Colon (tissue), 2 donors: ENCODE data around the gene BACE2.
"Not testable (repeated sequence)": the region's sequence is repeated elsewhere in the genome, so short reads cannot be mapped to it uniquely, and the experiment has no call there.

Experiments
- FAIRE-seq: peaks from 2 replicates; lab custom pipeline; 2012; peaks lifted over from hg19 to GRCh38; lab: Jason Lieb, UNC
- donor health status: control.
- donor health status: control.

Gene BACE2

DNA sequence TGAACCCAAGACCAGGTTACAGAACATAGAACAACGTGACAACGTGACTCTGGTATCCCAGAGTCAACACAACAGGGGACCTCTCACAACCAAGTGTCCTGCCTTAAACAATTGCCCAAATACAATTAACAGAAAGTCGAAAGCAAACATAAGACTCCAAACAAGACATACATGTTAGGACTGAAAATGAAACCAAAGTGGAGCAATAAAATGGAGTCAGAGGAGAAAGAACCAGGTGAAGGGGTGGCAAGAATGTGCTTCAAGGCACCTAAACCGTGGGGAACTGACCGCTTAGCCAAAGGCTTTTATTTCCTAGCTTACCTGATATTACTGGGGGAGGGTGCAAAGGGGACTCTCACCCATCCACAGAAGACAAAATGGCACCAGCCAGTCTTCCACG, 17.8 kb downstream of the BACE2 start:
- no peak for FAIRE-seq

DNA sequence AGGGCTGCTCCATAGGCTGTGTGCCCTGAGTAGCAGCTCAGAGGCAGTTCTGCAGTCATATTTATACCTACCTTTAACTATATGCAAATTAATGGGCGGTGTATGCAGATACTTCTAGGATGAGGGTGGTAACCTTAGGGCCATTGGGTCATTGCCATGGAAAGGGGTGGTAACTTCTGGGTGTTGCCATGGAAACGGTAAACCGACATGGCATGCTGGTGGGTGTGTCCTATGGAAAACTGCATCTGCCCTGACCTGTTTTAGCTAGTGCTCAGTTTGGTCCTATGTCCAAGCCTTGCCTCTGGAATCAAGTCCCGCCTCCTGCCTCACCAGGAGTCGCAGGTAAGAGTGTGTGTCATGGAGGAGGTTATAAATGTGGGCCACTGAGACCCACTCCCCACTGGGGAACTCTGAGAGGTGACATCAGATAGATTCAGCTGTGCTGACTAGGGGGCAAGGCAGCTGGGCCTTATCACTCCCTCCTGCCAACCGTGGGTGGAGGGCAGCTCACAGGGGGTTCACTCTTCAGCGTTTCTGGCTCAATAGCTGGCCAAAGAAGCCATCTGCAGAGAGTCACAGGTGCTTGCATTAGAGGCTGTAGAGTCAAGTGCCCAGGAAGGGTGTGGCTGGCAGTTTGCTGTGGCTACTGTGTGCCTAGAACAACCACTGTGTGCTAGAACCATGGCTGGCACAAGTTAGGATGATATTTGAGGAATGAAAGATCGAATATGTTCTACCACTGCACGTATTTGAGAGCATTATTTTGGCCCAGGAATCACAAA, 19.0 kb downstream of the BACE2 start:
- FAIRE-seq = no peak

GRCh38 chr21:41187537-41188025, 19.6 kb downstream of the BACE2 start:
- no peak for FAIRE-seq

- FAIRE-seq = no peak
Observed at GRCh38 chr21:41188486-41189149, 20.7 kb downstream of the BACE2 start.

GRCh38 chr21:41189150-41189745, 21.3 kb downstream of the BACE2 start:
- FAIRE-seq = no peak

DNA sequence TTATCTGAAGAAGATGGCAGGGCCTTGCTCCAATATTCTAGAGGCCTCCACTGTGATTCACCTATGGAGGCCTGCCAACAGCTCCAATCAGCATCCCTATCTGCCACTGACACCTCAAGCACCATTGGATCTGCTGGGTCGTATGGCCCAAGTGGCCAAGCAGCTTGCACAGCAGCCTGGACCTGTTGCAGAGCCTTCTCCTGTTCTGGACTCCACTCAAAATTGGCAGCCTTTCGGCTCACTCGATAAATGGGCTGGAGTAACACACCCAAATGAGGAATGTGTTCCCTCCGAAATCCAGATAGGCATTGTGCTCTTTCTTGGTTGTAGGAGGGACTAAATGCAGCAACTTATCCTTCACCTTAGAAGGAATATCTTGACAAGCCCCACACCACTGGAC, 24.6 kb downstream of the BACE2 start:
- FAIRE-seq = not testable (repeated sequence)

- FAIRE-seq = no peak
Observed at GRCh38 chr21:41195311-41195710, 27.4 kb downstream of the BACE2 start.

GRCh38 chr21:41196993-41197392, 29.0 kb downstream of the BACE2 start:
- no peak for FAIRE-seq

DNA sequence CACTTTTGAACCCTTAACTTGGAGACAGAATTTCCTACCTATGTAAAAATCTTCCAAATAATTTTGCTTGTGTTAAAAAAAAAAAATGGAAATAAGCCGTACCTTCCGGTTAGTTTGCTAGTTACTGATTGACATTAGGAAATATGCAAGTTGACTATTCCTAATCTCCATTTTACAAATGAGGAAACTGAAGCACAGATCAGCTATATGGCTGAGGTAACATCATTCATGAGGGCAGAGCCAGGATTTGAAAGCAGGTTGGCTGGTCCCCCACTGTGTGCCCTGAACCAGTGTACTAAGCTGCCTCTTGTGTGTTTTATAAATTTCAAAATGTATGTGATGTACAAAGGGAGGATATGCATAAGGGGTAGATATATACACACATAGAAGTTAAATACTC, 29.6 kb downstream of the BACE2 start:
- no peak for FAIRE-seq

DNA sequence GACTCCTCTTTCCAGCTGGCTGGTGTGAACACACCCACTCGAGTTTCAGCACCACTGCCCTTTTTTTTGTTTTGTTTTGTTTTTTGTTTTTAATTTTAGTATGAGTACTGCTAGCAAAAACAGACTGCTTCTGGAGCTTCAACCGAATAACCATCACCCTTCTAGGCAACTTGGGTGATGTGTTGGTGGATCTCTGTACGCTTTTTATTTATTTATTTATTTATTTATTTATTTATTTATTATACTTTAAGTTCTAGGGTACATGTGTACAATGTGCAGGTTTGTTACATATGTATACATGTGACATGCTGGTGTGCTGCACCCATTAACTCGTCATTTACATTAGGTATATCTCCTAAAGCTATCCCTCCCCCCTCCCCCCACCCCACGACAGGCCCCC, 30.7 kb downstream of the BACE2 start:
- FAIRE-seq = not testable (repeated sequence)

- no peak for FAIRE-seq
Observed at GRCh38 chr21:41199123-41199522, 31.2 kb downstream of the BACE2 start.

DNA sequence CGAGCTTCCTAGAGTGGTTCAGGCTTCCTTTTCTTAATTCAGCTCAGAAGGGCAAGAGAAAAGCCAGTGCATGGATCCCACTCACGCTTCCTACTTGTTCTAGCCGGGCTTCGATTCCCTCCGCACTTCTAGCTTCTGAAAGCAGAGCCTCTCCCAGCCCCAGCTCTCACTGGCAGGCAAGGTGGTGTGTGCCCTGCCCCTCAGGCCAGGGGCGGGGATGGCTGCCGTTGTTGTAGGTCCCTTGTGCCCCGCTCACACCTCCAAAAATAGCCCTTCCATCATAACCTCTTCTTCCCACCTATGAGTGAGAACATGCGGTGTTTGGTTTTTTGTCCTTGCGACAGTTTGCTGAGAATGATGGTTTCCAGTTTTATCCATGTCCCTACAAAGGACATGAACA, 31.6 kb downstream of the BACE2 start:
- no peak for FAIRE-seq

DNA sequence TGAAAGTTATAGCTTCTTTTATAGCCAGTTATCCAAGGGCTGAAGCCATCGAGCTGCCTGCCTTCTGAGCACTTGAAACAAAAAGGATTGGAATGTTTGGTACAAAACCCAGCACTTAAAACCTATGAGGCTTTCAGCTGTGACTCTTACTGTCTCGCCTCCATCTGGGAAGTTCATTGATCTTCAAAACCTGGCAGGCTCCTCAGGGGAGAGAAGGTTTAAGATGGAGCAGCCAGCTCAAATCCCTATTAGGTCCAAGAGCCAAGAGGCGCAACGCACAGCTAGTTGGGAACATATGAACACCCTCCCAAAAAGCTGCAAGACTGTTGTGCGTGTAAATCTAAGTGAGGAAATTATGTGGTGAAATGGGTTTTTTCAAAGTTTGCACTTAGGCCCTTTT, 33.4 kb downstream of the BACE2 start:
- no peak for FAIRE-seq

GRCh38 chr21:41204736-41205135, 36.8 kb downstream of the BACE2 start:
- no peak for FAIRE-seq

GRCh38 chr21:41207401-41208375, 39.7 kb downstream of the BACE2 start:
- FAIRE-seq = no peak

- FAIRE-seq = no peak
Observed at GRCh38 chr21:41208376-41208763, 40.4 kb downstream of the BACE2 start.

- FAIRE-seq = no peak
Observed at GRCh38 chr21:41209016-41209619, 41.2 kb downstream of the BACE2 start.

GRCh38 chr21:41210426-41211059, 42.6 kb downstream of the BACE2 start:
- no peak for FAIRE-seq

GRCh38 chr21:41211060-41211805, 43.3 kb downstream of the BACE2 start:
- no peak for FAIRE-seq

- no peak for FAIRE-seq
Observed at GRCh38 chr21:41213021-41213420, 45.1 kb downstream of the BACE2 start.
